22Rv1 (cell line): ENCODE measurements around the gene ADAMTS18.

Experiments used
- H3K27ac ChIP-seq: fragments of 450-650 bp; 2 replicates; pipeline ENCODE4 v1.5.1; 2017
- CTCF ChIP-seq: fragments of 450-650 bp; IDR thresholded peaks from 2 replicates; pipeline ENCODE4 v1.5.1; 2017; ENCODE audit warnings: mild to moderate bottlenecking
- ZFX ChIP-seq: fragments of 450-650 bp; IDR thresholded peaks from 2 replicates; pipeline ENCODE4 v1.6.1; 2017; ENCODE audit warnings: antibody characterized with exemption, borderline replicate concordance

ADAMTS18 gene

GRCh38 chr16:77302249-77302648 lies 132.6 kb downstream of the ADAMTS18 start:
- no peak overlapping the region for H3K27ac ChIP-seq
- TF ChIP-seq ZFX (no peak), CTCF (no peak)

GRCh38 chr16:77300256-77300655 lies 134.6 kb downstream of the ADAMTS18 start:
- TF ChIP-seq ZFX (no peak), CTCF (no peak)
- no peak overlapping the region for H3K27ac ChIP-seq

- TF ChIP-seq ZFX (no peak), CTCF (no peak)
- no peak overlapping the region for H3K27ac ChIP-seq
Measured at GRCh38 chr16:77299395-77299794, 135.4 kb downstream of the ADAMTS18 start.

GRCh38 chr16:77298418-77299360 lies 136.1 kb downstream of the ADAMTS18 start:
- H3K27ac ChIP-seq, result no peak overlapping the region

GRCh38 chr16:77297996-77298395 lies 136.8 kb downstream of the ADAMTS18 start:
- TF ChIP-seq CTCF, result no peak
- TF ChIP-seq ZFX, result no peak
- no peak overlapping the region for H3K27ac ChIP-seq

More at GRCh38 chr16:77298418-77299360, 136.1 kb downstream of the ADAMTS18 start:
- TF ChIP-seq ZFX, result no peak

- no peak for TF ChIP-seq ZFX
- TF ChIP-seq CTCF, result no peak
- no peak overlapping the region for H3K27ac ChIP-seq
Measured at GRCh38 chr16:77295896-77296295, 138.9 kb downstream of the ADAMTS18 start.

- TF ChIP-seq ZFX (no peak), CTCF (no peak)
- no peak overlapping the region for H3K27ac ChIP-seq
Measured at GRCh38 chr16:77290451-77291115, 144.3 kb downstream of the ADAMTS18 start.
